Measurements from ENCODE around the gene TMEM132D. TPM values are rescaled to one million over a fixed set of nuclear protein-coding genes. Genes with fewer than 3 reads are reported as not detected.
A peak's percentile ranks its signal among the peaks of the same experiment; 100 is the strongest.

TMEM132D gene
- total RNA-seq, 1 donor from 2014 or later = 2.6 TPM

- DNase-seq (ENCODE audit: low spot score) = no peak
Observed at GRCh38 chr12:129826273-129826672, 77.6 kb downstream of the TMEM132D start.

GRCh38 chr12:129825316-129825715 is 78.5 kb downstream of the TMEM132D start:
- DNase-seq (ENCODE audit: low spot score) = no peak

- no peak for DNase-seq (ENCODE audit: low spot score)
Observed at GRCh38 chr12:129821964-129822363, 81.9 kb downstream of the TMEM132D start.

- no peak for DNase-seq (ENCODE audit: low spot score)
Observed at GRCh38 chr12:129819391-129819790, 84.4 kb downstream of the TMEM132D start.

GRCh38 chr12:129815846-129816245 is 88.0 kb downstream of the TMEM132D start:
- DNase-seq (ENCODE audit: low spot score) = no peak

- DNase-seq (ENCODE audit: low spot score) = no peak
Observed at GRCh38 chr12:129811963-129812362, 91.9 kb downstream of the TMEM132D start.

- DNase-seq (ENCODE audit: low spot score) = no peak
Observed at GRCh38 chr12:129807136-129807535, 96.7 kb downstream of the TMEM132D start.

GRCh38 chr12:129791396-129791795 is 112.4 kb downstream of the TMEM132D start:
- no peak for DNase-seq (ENCODE audit: low spot score)

- no peak for DNase-seq (ENCODE audit: low spot score)
Observed at GRCh38 chr12:129790930-129791329, 112.9 kb downstream of the TMEM132D start.

GRCh38 chr12:129790331-129790730 is 113.5 kb downstream of the TMEM132D start:
- no peak for DNase-seq (ENCODE audit: low spot score)

GRCh38 chr12:129789921-129790320 is 113.9 kb downstream of the TMEM132D start:
- no peak for DNase-seq (ENCODE audit: low spot score)

GRCh38 chr12:129788506-129789084 is 115.2 kb downstream of the TMEM132D start:
- no peak for DNase-seq (ENCODE audit: low spot score)

GRCh38 chr12:129779989-129780388 is 123.8 kb downstream of the TMEM132D start:
- no peak for DNase-seq (ENCODE audit: low spot score)

- no peak for DNase-seq (ENCODE audit: low spot score)
Observed at GRCh38 chr12:129779033-129779432, 124.8 kb downstream of the TMEM132D start.

GRCh38 chr12:129776977-129777667 is 126.7 kb downstream of the TMEM132D start:
- DNase-seq (ENCODE audit: low spot score) = no peak

- peak; percentile 56 for DNase-seq (ENCODE audit: low spot score)
Observed at GRCh38 chr12:129772501-129773493, 131.0 kb downstream of the TMEM132D start.

GRCh38 chr12:129771238-129771637 is 132.6 kb downstream of the TMEM132D start:
- no peak for DNase-seq (ENCODE audit: low spot score)

- no peak for DNase-seq (ENCODE audit: low spot score)
Observed at GRCh38 chr12:129765719-129766118, 138.1 kb downstream of the TMEM132D start.

GRCh38 chr12:129762436-129762835 is 141.4 kb downstream of the TMEM132D start:
- no peak for DNase-seq (ENCODE audit: low spot score)

- no peak for DNase-seq (ENCODE audit: low spot score)
Observed at GRCh38 chr12:129753586-129753985, 150.2 kb downstream of the TMEM132D start.

GRCh38 chr12:129750421-129750820 is 153.4 kb downstream of the TMEM132D start:
- no peak for DNase-seq (ENCODE audit: low spot score)

- DNase-seq (ENCODE audit: low spot score) = no peak
Observed at GRCh38 chr12:129746318-129746717, 157.5 kb downstream of the TMEM132D start.
